Panc1 (cell line): ENCODE results near the gene PCDHB1.

Experiments used
- POLR2AphosphoS5 ChIP-seq: IDR thresholded peaks from 2 replicates; pipeline ENCODE4 v1.6.1; 2012; ENCODE audit warnings: mild to moderate bottlenecking, low read depth, low read length, moderate library complexity
- TF ChIP-seq, protein P1 (sequence below): fragments of 450-650 bp; IDR thresholded peaks from 2 replicates; pipeline ENCODE4 v1.5.1; 2017; ENCODE audit warnings: mild to moderate bottlenecking

- TF ChIP-seq POLR2AphosphoS5, result no peak
- TF ChIP-seq, protein P1, sequence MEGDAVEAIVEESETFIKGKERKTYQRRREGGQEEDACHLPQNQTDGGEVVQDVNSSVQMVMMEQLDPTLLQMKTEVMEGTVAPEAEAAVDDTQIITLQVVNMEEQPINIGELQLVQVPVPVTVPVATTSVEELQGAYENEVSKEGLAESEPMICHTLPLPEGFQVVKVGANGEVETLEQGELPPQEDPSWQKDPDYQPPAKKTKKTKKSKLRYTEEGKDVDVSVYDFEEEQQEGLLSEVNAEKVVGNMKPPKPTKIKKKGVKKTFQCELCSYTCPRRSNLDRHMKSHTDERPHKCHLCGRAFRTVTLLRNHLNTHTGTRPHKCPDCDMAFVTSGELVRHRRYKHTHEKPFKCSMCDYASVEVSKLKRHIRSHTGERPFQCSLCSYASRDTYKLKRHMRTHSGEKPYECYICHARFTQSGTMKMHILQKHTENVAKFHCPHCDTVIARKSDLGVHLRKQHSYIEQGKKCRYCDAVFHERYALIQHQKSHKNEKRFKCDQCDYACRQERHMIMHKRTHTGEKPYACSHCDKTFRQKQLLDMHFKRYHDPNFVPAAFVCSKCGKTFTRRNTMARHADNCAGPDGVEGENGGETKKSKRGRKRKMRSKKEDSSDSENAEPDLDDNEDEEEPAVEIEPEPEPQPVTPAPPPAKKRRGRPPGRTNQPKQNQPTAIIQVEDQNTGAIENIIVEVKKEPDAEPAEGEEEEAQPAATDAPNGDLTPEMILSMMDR, result no peak
Measured at GRCh38 chr5:141003031-141003430, 48.1 kb upstream of the PCDHB1 start.
